K562 (cell line): Measurements from ENCODE around the gene EVA1B. TPM values are rescaled to one million over a fixed set of nuclear protein-coding genes. Genes with fewer than 3 reads are reported as not detected.

Source experiments
- CCNT2 ChIP-seq: IDR thresholded peaks from 2 replicates; pipeline ENCODE4 v1.6.1; 2011; ENCODE audit warnings: borderline replicate concordance, low read depth, mild to moderate bottlenecking, moderate library complexity, mixed read lengths, low read length; ENCODE audit not compliant: insufficient read length; ENCODE audit errors: extremely low read depth
- EGR1 ChIP-seq: fragments of 450-650 bp; conservative IDR thresholded peaks from 2 replicates; pipeline ENCODE4 v1.6.1; 2017; ENCODE audit warnings: mild to moderate bottlenecking
- HDAC2 ChIP-seq: fragments of 450-650 bp; IDR thresholded peaks from 2 replicates; pipeline ENCODE4 v1.6.1; 2016; ENCODE audit warnings: mild to moderate bottlenecking
- HMG20A ChIP-seq: fragments of 450-650 bp; formaldehyde crosslinking; conservative IDR thresholded peaks from 2 replicates; pipeline ENCODE4 v1.4.0; 2020; ENCODE audit warnings: mild to moderate bottlenecking, mixed read lengths
- KLF6 ChIP-seq: fragments of 250-450 bp; sonication (Bioruptor Pico); IDR thresholded peaks from 2 replicates; pipeline ENCODE4 v1.4.0; 2020; ENCODE audit warnings: mild to moderate bottlenecking, moderate library complexity, borderline replicate concordance
- TGIF2 ChIP-seq: sonication (generic); formaldehyde crosslinking; IDR thresholded peaks from 2 replicates; pipeline ENCODE4 v1.8.1; 2022; ENCODE audit warnings: mild to moderate bottlenecking, missing genetic modification reagents, moderate library complexity
- ZBTB7A ChIP-seq: IDR thresholded peaks from 2 replicates; pipeline ENCODE4 v1.6.1; 2011; ENCODE audit warnings: low read depth, mild to moderate bottlenecking, low read length, moderate library complexity, borderline replicate concordance; ENCODE audit not compliant: control insufficient read depth
- ZC3H4 ChIP-seq: sonication (generic); formaldehyde crosslinking; IDR thresholded peaks from 2 replicates; pipeline ENCODE4 v1.9.0; 2021; ENCODE audit warnings: missing genetic modification reagents, borderline replicate concordance
- polyA plus RNA-seq, 8 experiments: library from polyadenylated mRNA; depleted of rRNA in 4 of 8; stranded (reverse) in 5 of 8; unstranded in 3 of 8; fragments of >200 nt; fragmentation: Nextera tagmentation in 2 of 8; fragmentation: Illumina TruSeq in 1 of 8; extraction: Ambion mirVana in 2 of 8; extraction: Trizol in 1 of 8; gene quantifications; 2 replicates each; pipeline versions ENCODE4 v1.2.1 to v1.2.3, GENCODE V29; 2011 to 2014; ENCODE audit warnings: inconsistent platforms in 1 of 8, missing spikeins in 1 of 8
- total RNA-seq, 7 experiments: library from RNA; depleted of rRNA in 6 of 7; stranded (reverse); fragments of >200 nt in 6 of 7; fragmentation: Illumina TruSeq in 2 of 7; extraction: Trizol in 2 of 7; gene quantifications; 2 replicates each; pipeline versions ENCODE4 v1.2.1 to v1.2.3, GENCODE V29; 2011 to 2021; ENCODE audit warnings: low replicate concordance in 1 of 7
- TF ChIP-seq, protein P1 (sequence below): fragments of 450-650 bp; formaldehyde crosslinking; conservative IDR thresholded peaks from 2 replicates; pipeline ENCODE4 v1.4.0; 2022; ENCODE audit warnings: mild to moderate bottlenecking, missing genetic modification characterization
- TF ChIP-seq, protein P2 (sequence below): fragments of 250-450 bp; sonication (Bioruptor Pico); IDR thresholded peaks from 2 replicates; pipeline ENCODE4 v1.9.0; 2021; ENCODE audit warnings: mild to moderate bottlenecking, inconsistent platforms
- TF ChIP-seq, protein P3 (sequence below), 2 experiments: fragments of 450-650 bp; IDR thresholded peaks; 2 replicates each; pipeline ENCODE4 v1.6.1; 2016
- TF ChIP-seq, protein P4 (sequence below), 2 experiments: IDR thresholded peaks; 2 replicates each; pipeline ENCODE4 v1.6.1; 2011; ENCODE audit warnings: borderline replicate concordance in 1 of 2, control low read depth in 1 of 2, low read depth in 1 of 2, low read length in 1 of 2, mild to moderate bottlenecking in 1 of 2, mixed read lengths in 1 of 2, moderate library complexity in 1 of 2; ENCODE audit not compliant: insufficient read depth in 1 of 2, insufficient read length in 1 of 2, poor library complexity in 1 of 2, severe bottlenecking in 1 of 2; ENCODE audit errors: extremely low read depth in 1 of 2

The EVA1B gene
- total and polyA plus RNA-seq, 9 of the 15 experiments (the other 6 are each of a cell fraction or from before 2014, with no cell fraction given): 0.08 to 65.7 (median 2.4) TPM

DNA sequence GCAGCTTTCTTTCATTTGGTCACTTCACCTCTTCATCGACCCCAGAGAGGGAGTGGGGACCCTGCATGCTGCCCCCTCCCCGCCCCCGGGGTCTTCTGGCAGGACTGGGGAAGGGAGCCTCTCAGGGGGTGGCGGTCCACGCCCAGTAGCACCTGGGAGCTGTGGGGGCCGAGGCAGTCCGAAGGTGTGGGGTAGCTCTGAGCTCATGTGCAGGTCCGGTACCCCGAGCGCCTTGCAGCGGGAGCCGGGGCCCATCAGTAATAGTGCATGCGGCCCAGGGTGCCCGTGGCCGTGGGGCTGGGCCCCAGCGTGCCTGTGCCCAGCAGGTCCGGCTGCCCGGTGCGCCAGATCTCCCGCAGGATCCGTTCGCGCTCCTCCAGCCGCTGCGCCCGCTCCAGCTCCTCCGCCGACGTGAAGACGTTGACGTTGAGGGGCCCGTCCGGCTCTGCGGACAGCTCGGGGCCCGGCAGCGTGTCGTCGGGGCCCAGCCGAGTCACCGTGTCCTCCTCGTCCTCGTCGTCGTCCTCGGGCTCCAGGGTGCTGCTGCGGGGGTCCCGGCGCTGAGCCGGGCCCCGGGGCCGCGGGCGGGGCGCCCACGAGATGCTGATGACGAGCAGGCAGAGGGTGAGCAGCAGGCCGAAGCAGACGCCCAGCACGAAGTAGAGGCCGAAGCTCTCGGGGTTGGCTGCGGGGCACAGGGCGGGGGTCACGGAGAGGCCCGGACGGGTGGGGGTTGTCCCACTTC, 1.2 kb downstream of the EVA1B start (continued):
- TF ChIP-seq, protein P1, sequence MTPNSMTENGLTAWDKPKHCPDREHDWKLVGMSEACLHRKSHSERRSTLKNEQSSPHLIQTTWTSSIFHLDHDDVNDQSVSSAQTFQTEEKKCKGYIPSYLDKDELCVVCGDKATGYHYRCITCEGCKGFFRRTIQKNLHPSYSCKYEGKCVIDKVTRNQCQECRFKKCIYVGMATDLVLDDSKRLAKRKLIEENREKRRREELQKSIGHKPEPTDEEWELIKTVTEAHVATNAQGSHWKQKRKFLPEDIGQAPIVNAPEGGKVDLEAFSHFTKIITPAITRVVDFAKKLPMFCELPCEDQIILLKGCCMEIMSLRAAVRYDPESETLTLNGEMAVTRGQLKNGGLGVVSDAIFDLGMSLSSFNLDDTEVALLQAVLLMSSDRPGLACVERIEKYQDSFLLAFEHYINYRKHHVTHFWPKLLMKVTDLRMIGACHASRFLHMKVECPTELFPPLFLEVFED: no peak
- TF ChIP-seq ZBTB7A: 0 out of 2 replicates have a peak, but pooled peaks have one; percentile 4
- TF ChIP-seq TGIF2 (CRISPR knock-in tag): no peak
- TF ChIP-seq EGR1: 0 out of 2 replicates have a peak, but pooled peaks have one; percentile 15
- TF ChIP-seq, protein P2, sequence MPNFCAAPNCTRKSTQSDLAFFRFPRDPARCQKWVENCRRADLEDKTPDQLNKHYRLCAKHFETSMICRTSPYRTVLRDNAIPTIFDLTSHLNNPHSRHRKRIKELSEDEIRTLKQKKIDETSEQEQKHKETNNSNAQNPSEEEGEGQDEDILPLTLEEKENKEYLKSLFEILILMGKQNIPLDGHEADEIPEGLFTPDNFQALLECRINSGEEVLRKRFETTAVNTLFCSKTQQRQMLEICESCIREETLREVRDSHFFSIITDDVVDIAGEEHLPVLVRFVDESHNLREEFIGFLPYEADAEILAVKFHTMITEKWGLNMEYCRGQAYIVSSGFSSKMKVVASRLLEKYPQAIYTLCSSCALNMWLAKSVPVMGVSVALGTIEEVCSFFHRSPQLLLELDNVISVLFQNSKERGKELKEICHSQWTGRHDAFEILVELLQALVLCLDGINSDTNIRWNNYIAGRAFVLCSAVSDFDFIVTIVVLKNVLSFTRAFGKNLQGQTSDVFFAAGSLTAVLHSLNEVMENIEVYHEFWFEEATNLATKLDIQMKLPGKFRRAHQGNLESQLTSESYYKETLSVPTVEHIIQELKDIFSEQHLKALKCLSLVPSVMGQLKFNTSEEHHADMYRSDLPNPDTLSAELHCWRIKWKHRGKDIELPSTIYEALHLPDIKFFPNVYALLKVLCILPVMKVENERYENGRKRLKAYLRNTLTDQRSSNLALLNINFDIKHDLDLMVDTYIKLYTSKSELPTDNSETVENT (CRISPR knock-in tag): peak; percentile 26; the same call in 1 of the 2 replicates
- TF ChIP-seq KLF6 (CRISPR knock-in tag): no peak
- TF ChIP-seq HMG20A (CRISPR knock-in tag): no peak
- no peak for TF ChIP-seq CCNT2
- TF ChIP-seq, protein P3, sequence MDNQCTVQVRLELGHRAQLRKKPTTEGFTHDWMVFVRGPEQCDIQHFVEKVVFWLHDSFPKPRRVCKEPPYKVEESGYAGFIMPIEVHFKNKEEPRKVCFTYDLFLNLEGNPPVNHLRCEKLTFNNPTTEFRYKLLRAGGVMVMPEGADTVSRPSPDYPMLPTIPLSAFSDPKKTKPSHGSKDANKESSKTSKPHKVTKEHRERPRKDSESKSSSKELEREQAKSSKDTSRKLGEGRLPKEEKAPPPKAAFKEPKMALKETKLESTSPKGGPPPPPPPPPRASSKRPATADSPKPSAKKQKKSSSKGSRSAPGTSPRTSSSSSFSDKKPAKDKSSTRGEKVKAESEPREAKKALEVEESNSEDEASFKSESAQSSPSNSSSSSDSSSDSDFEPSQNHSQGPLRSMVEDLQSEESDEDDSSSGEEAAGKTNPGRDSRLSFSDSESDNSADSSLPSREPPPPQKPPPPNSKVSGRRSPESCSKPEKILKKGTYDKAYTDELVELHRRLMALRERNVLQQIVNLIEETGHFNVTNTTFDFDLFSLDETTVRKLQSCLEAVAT (IDR thresholded peaks at IDR 0.05): peak in 1 of 2 experiments; percentile 39; a peak in 1 of 4 replicates
- TF ChIP-seq, protein P4, sequence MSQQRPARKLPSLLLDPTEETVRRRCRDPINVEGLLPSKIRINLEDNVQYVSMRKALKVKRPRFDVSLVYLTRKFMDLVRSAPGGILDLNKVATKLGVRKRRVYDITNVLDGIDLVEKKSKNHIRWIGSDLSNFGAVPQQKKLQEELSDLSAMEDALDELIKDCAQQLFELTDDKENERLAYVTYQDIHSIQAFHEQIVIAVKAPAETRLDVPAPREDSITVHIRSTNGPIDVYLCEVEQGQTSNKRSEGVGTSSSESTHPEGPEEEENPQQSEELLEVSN (IDR thresholded peaks at IDR 0.05; ENCODE audit: borderline replicate concordance in 1 of 2, extremely low read depth in 1 of 2, insufficient read depth in 1 of 2, insufficient read length in 1 of 2, low read depth in 1 of 2, low read length in 1 of 2, poor library complexity in 1 of 2, severe bottlenecking in 1 of 2): peak in 1 of 2 experiments; percentile 8
- TF ChIP-seq HDAC2: no peak
- 0 out of 2 replicates have a peak, but pooled peaks have one; percentile 9 for TF ChIP-seq ZC3H4 (CRISPR knock-in tag)
